GM12878 (cell line): ENCODE results near the gene TNRC6B. TPM values are rescaled to one million over a fixed set of nuclear protein-coding genes. Genes with fewer than 3 reads are reported as not detected.
"Not testable (repeated sequence)": the region's sequence is repeated elsewhere in the genome, so short reads cannot be mapped to it uniquely, and the experiment has no call there.

Experiments used
- ATAC-seq: fragments of 200-7000 bp; cut with Tn5 transposase; 3 replicates; pipeline ENCODE4 v1.9.1; 2020; ENCODE audit warnings: mild to moderate bottlenecking, moderate library complexity
- BruUV-seq: library from RNA; stranded (reverse); fragments of 400-500 nt; replicated peaks from 2 replicates; lab custom pipeline; 2021; lab: Mats Ljungman, UMichigan
- CTCF ChIA-PET: fragments of 300-600 bp; sonication (Branson Sonifier 250); formaldehyde crosslinking; extraction: SDS; loops from one replicate; lab custom pipeline; 2021; ENCODE audit warnings: inconsistent platforms; lab: Yijun Ruan, JAX
- POLR2A ChIA-PET: fragments of 350-600 bp; formaldehyde crosslinking; extraction: SDS; loops from one replicate; lab custom pipeline; 2021; ENCODE audit warnings: inconsistent platforms; lab: Charles Lee
- RAD21 ChIA-PET: fragments of 300-600 bp; sonication (Branson Sonifier 250); formaldehyde crosslinking; loops from one replicate; lab custom pipeline; 2023; ENCODE audit warnings: antibody characterized with exemption; ENCODE audit not compliant: unreplicated experiment; lab: Charles Lee
- SMC1A ChIA-PET: fragments of 300-600 bp; sonication (Branson Sonifier 250); formaldehyde crosslinking; loops from one replicate; lab custom pipeline; 2023; ENCODE audit not compliant: unreplicated experiment, uncharacterized antibody; lab: Charles Lee
- DNase-seq: peaks from one replicate; pipeline ENCODE4 v3.0.0-alpha.2; 2011; ENCODE audit warnings: low read depth, low spot score
- FAIRE-seq: peaks from 3 replicates; lab custom pipeline; 2011; peaks lifted over from hg19 to GRCh38; lab: Jason Lieb, UNC
- H2AFZ ChIP-seq: 2 replicates; pipeline ENCODE4 v1.6.0; 2011; ENCODE audit warnings: low read depth, low read length, control low read depth; ENCODE audit not compliant: control insufficient read depth
- H3K27ac ChIP-seq: 2 replicates; pipeline ENCODE4 v1.5.1; 2011; ENCODE audit warnings: control low read depth; ENCODE audit not compliant: control insufficient read depth, insufficient read depth
- H3K27me3 ChIP-seq, 2 experiments: replicated peaks in 1 of 2; 2 replicates each; pipeline versions ENCODE4 v1.6.0 to v1.6.1; 2011; ENCODE audit warnings: low read length in 1 of 2; ENCODE audit not compliant: control insufficient read depth in 2 of 2, insufficient read depth in 2 of 2
- H3K36me3 ChIP-seq, 2 experiments: 2 replicates each; pipeline ENCODE4 v1.5.1; 2011; ENCODE audit warnings: low read length in 1 of 2; ENCODE audit not compliant: control insufficient read depth in 2 of 2, insufficient read depth in 2 of 2
- H3K4me1 ChIP-seq: 2 replicates; pipeline ENCODE4 v1.6.1; 2011; ENCODE audit warnings: mild to moderate bottlenecking, low read length, moderate library complexity, mixed read lengths; ENCODE audit not compliant: control insufficient read depth, insufficient read depth
- H3K4me2 ChIP-seq: 2 replicates; pipeline ENCODE4 v1.6.0; 2011; ENCODE audit warnings: control low read depth; ENCODE audit not compliant: control insufficient read depth, insufficient read depth
- H3K4me3 ChIP-seq: fragments of 200-600 bp; sonication (generic); 2 replicates; pipeline ENCODE4 v1.5.1; 2016
- H3K79me2 ChIP-seq: 2 replicates; pipeline ENCODE4 v1.6.0; 2011; ENCODE audit warnings: low read length; ENCODE audit not compliant: control insufficient read depth, insufficient read depth
- H3K9ac ChIP-seq: 2 replicates; pipeline ENCODE4 v1.8.0; 2011; ENCODE audit warnings: low read length, control low read depth, mixed read lengths; ENCODE audit not compliant: control insufficient read depth, insufficient read depth
- H3K9me3 ChIP-seq: replicated peaks from 3 replicates; pipeline ENCODE4 v1.5.1; 2011; ENCODE audit warnings: mild to moderate bottlenecking, low read length; ENCODE audit not compliant: control insufficient read depth, insufficient read depth
- H4K20me1 ChIP-seq: 2 replicates; pipeline ENCODE4 v1.6.0; 2011; ENCODE audit not compliant: control insufficient read depth, insufficient read depth
- PAX8 ChIP-seq: fragments of 450-650 bp; IDR thresholded peaks from 2 replicates; pipeline ENCODE4 v1.6.1; 2017; ENCODE audit warnings: mild to moderate bottlenecking, moderate library complexity
- POLR2AphosphoS2 ChIP-seq: IDR thresholded peaks from 2 replicates; pipeline ENCODE4 v1.6.1; 2011; ENCODE audit warnings: low read depth, mild to moderate bottlenecking, low read length, improper control_type of control experiment, moderate library complexity
- POLR2AphosphoS5 ChIP-seq: IDR thresholded peaks from 2 replicates; pipeline ENCODE4 v1.6.1; 2011; ENCODE audit warnings: mild to moderate bottlenecking, low read length, inconsistent platforms
- RFX5 ChIP-seq: IDR thresholded peaks from 2 replicates; pipeline ENCODE4 v1.6.1; 2011; ENCODE audit warnings: low read depth, low read length, improper control_type of control experiment
- WGBS: methylation state at CpG from one replicate; pipeline ENCODE4 v1.1.6; 2016; ENCODE audit warnings: low lambda C conversion rate; ENCODE audit not compliant: insufficient replicate concordance, insufficient coverage; ENCODE audit errors: missing lambda C conversion rate; 5-methylcytosine and 5-hydroxymethylcytosine counted together
- in situ Hi-C: fragments of 300-500 bp; cut with MboI; formaldehyde crosslinking; loops from 9 replicates; pipeline ENCODE4 v1.14.3; 2018; ENCODE audit warnings: mixed read lengths
- intact Hi-C: fragments of 100-400 bp; cut with micrococcal nuclease; formaldehyde crosslinking; loops from one replicate; pipeline ENCODE4 v1.14.2; 2022; ENCODE audit not compliant: unreplicated experiment
- polyA plus RNA-seq, 11 experiments: library from polyadenylated mRNA; depleted of rRNA in 4 of 11; unstranded in 6 of 11; stranded (reverse) in 5 of 11; fragments of >200 nt; fragmentation: Nextera tagmentation in 4 of 11; fragmentation: Illumina TruSeq in 1 of 11; extraction: Ambion mirVana in 4 of 11; extraction: Trizol in 1 of 11; gene quantifications; 1 replicate in 1 of 11; 2 replicates in 10 of 11; pipeline versions ENCODE4 v1.2.1 to v1.2.3, GENCODE V29; 2011 to 2016; ENCODE audit warnings: inconsistent platforms in 2 of 11, missing spikeins in 2 of 11, low read depth in 1 of 11
- total RNA-seq, 4 experiments: library from RNA; depleted of rRNA in 3 of 4; stranded (reverse); fragments of >200 nt in 3 of 4; fragmentation: Illumina TruSeq in 1 of 4; extraction: Trizol in 1 of 4; gene quantifications; 2 replicates each; pipeline versions ENCODE4 v1.2.1 to v1.2.3, GENCODE V29; 2013 to 2021
- TF ChIP-seq, protein P1 (sequence below): fragments of 450-650 bp; IDR thresholded peaks from 2 replicates; pipeline ENCODE4 v1.6.1; 2017; ENCODE audit warnings: antibody characterized with exemption, mild to moderate bottlenecking, moderate library complexity
- TF ChIP-seq, protein P2 (sequence below): fragments of 450-650 bp; IDR thresholded peaks from 2 replicates; pipeline ENCODE4 v1.6.1; 2016; ENCODE audit warnings: mild to moderate bottlenecking, moderate library complexity, borderline replicate concordance
- TF ChIP-seq, protein P3 (sequence below): IDR thresholded peaks from 2 replicates; pipeline ENCODE4 v1.6.1; 2012; ENCODE audit warnings: low read depth, low read length, improper control_type of control experiment

Gene TNRC6B
- total and polyA plus RNA-seq, 10 of the 15 experiments (the other 5 are each of a cell fraction or from before 2014, with no cell fraction given): 3.6 to 32.8 (median 16.4) TPM

DNA sequence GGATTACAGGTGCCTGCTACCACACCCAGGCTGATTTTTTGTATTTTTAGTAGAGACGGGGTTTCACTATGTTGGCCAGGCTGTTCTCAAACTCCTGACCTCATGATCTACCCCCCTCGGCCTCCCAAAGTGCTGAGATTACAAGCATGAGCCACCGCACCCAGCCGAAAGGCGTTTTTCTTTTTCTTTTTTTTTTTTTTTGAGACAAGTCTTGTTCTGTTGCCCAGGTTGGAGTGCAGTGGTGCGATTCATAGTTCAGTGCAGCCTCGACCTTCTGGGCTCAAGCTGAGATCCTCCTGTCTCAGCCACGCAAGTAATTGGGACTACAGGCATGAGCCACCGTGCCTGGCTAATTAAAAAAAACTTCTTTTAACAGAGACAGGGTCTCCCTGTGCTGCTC lies 19.7 kb downstream of the TNRC6B start:
- WGBS: 56% methylated on average over 8 of the region's 9 CpGs
- in situ Hi-C loops, FAIRE-seq, H3K4me3 ChIP-seq, H3K4me2 ChIP-seq, DNase-seq, BruUV-seq, H3K9me3 ChIP-seq, intact Hi-C loops, H3K27me3 ChIP-seq, H3K9ac ChIP-seq, H4K20me1 ChIP-seq, H2AFZ ChIP-seq, H3K36me3 ChIP-seq, ATAC-seq: not testable (repeated sequence)
- ChIA-PET CTCF (interaction anchor here (1.2 kb wide), 1 partner anchor 20 kb away, joined by 3 read pairs; the partner anchor contains the start of gene TNRC6B), SMC1A (interaction anchor here (1.1 to 1.8 kb wide), 6 partner anchors 9 to 151 kb away, joined by 3 to 5 read pairs (median 3); partner anchors contain the start of gene TNRC6B), RAD21 (interaction anchor here (1.4 kb wide), 2 partner anchors 20 to 150 kb away, joined by 4 to 7 read pairs; partner anchors contain the start of gene TNRC6B), POLR2A (interaction anchor here (0.5 to 1.9 kb wide), 2 partner anchors 17 to 146 kb away, joined by 4 to 7 read pairs; no protein-coding TSS in a partner anchor)
- Histone ChIP-seq H3K4me1 (peaks cover 29% of the 10 kb centered on the region), H3K79me2 (peaks cover 46% of the 10 kb centered on the region), H3K27ac (0 out of 2 replicates have a peak overlapping the region, but pooled peaks have one; percentile 11)

DNA sequence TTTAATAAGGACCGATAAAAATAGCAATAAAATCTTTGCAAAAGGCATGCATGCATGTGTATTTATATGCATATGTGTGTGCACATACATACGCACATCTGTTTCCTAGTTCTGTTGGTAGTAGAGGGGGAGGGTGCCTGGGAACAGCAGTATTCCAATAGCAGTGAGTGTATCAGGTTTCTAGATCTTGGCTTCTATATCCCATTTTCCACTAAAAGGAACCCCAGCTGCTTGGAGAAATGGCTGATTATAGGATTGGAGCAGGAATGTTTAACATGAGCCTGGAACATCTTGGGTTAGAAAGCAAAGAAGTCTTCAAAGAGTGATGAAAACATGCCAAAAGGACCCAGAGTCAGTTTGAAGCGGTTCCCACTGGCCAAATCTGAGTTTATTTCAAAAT lies 21.0 kb downstream of the TNRC6B start:
- Histone ChIP-seq H3K4me1 (peaks cover 39% of the 10 kb centered on the region), H3K79me2 (peaks cover 57% of the 10 kb centered on the region), H4K20me1 (no peaks in the 10 kb centered on the region), H3K36me3 (peaks cover 0 to 3% of the 10 kb centered on the region in 2 experiments; a peak in 2 of 4 replicates), H3K27me3 (no peaks in the 10 kb centered on the region), H3K9ac (no peak overlapping the region), H3K4me3 (no peak overlapping the region), H3K4me2 (no peak overlapping the region), H3K9me3 (no peaks in the 10 kb centered on the region), H2AFZ (no peak overlapping the region), H3K27ac (no peak overlapping the region)
- ChIA-PET CTCF (interaction anchor here (1.3 kb wide), 1 partner anchor 43 kb away, joined by 3 read pairs; no protein-coding TSS in a partner anchor), POLR2A (interaction anchor here (0.6 kb wide), 1 partner anchor 19 kb away, joined by 3 read pairs; no protein-coding TSS in a partner anchor), RAD21 (no interaction called here), SMC1A (interaction anchor here (0.6 to 1.8 kb wide), 3 partner anchors 12 to 145 kb away, joined by 3 to 5 read pairs (median 4); no protein-coding TSS in a partner anchor)
- intact Hi-C loops (no loop called here), in situ Hi-C loops (no loop called here)
- ATAC-seq (no peak), FAIRE-seq (no peak), DNase-seq (no peak)
- BruUV-seq: no TSS peak
- WGBS: 98% methylated on average over 3 of the region's 3 CpGs
- TF ChIP-seq, protein P1, sequence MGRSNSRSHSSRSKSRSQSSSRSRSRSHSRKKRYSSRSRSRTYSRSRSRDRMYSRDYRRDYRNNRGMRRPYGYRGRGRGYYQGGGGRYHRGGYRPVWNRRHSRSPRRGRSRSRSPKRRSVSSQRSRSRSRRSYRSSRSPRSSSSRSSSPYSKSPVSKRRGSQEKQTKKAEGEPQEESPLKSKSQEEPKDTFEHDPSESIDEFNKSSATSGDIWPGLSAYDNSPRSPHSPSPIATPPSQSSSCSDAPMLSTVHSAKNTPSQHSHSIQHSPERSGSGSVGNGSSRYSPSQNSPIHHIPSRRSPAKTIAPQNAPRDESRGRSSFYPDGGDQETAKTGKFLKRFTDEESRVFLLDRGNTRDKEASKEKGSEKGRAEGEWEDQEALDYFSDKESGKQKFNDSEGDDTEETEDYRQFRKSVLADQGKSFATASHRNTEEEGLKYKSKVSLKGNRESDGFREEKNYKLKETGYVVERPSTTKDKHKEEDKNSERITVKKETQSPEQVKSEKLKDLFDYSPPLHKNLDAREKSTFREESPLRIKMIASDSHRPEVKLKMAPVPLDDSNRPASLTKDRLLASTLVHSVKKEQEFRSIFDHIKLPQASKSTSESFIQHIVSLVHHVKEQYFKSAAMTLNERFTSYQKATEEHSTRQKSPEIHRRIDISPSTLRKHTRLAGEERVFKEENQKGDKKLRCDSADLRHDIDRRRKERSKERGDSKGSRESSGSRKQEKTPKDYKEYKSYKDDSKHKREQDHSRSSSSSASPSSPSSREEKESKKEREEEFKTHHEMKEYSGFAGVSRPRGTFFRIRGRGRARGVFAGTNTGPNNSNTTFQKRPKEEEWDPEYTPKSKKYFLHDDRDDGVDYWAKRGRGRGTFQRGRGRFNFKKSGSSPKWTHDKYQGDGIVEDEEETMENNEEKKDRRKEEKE: no peak
- TF ChIP-seq, protein P2, sequence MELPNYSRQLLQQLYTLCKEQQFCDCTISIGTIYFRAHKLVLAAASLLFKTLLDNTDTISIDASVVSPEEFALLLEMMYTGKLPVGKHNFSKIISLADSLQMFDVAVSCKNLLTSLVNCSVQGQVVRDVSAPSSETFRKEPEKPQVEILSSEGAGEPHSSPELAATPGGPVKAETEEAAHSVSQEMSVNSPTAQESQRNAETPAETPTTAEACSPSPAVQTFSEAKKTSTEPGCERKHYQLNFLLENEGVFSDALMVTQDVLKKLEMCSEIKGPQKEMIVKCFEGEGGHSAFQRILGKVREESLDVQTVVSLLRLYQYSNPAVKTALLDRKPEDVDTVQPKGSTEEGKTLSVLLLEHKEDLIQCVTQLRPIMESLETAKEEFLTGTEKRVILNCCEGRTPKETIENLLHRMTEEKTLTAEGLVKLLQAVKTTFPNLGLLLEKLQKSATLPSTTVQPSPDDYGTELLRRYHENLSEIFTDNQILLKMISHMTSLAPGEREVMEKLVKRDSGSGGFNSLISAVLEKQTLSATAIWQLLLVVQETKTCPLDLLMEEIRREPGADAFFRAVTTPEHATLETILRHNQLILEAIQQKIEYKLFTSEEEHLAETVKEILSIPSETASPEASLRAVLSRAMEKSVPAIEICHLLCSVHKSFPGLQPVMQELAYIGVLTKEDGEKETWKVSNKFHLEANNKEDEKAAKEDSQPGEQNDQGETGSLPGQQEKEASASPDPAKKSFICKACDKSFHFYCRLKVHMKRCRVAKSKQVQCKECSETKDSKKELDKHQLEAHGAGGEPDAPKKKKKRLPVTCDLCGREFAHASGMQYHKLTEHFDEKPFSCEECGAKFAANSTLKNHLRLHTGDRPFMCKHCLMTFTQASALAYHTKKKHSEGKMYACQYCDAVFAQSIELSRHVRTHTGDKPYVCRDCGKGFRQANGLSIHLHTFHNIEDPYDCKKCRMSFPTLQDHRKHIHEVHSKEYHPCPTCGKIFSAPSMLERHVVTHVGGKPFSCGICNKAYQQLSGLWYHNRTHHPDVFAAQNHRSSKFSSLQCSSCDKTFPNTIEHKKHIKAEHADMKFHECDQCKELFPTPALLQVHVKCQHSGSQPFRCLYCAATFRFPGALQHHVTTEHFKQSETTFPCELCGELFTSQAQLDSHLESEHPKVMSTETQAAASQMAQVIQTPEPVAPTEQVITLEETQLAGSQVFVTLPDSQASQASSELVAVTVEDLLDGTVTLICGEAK: no peak
- TF ChIP-seq, protein P3, sequence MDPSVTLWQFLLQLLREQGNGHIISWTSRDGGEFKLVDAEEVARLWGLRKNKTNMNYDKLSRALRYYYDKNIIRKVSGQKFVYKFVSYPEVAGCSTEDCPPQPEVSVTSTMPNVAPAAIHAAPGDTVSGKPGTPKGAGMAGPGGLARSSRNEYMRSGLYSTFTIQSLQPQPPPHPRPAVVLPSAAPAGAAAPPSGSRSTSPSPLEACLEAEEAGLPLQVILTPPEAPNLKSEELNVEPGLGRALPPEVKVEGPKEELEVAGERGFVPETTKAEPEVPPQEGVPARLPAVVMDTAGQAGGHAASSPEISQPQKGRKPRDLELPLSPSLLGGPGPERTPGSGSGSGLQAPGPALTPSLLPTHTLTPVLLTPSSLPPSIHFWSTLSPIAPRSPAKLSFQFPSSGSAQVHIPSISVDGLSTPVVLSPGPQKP: no peak
- TF ChIP-seq POLR2AphosphoS2 (no peak), PAX8 (no peak), RFX5 (no peak), POLR2AphosphoS5 (no peak)
